A673 (cell line): ENCODE measurements around the gene MOXD1. TPM values are rescaled to one million over a fixed set of nuclear protein-coding genes. Genes with fewer than 3 reads are reported as not detected.
"Not testable (repeated sequence)": the region's sequence is repeated elsewhere in the genome, so short reads cannot be mapped to it uniquely, and the experiment has no call there.

Experiments
- BruUV-seq: library from RNA; stranded (reverse); fragments of 400-500 nt; replicated peaks from 2 replicates; lab custom pipeline; 2021; lab: Mats Ljungman, UMichigan
- CTCF ChIA-PET: fragments of 300-600 bp; sonication (Branson Sonifier 250); formaldehyde crosslinking; loops from one replicate; lab custom pipeline; 2022; ENCODE audit warnings: antibody characterized with exemption; lab: Charles Lee
- POLR2A ChIA-PET: fragments of 300-600 bp; sonication (Branson Sonifier 250); formaldehyde crosslinking; loops from one replicate; lab custom pipeline; 2022; ENCODE audit warnings: antibody characterized with exemption; ENCODE audit not compliant: low non-redundant PET; lab: Charles Lee
- DNase-seq: peaks from one replicate; pipeline ENCODE4 v3.0.0-alpha.2; 2015; ENCODE audit warnings: low spot score
- H3K27ac ChIP-seq: fragments of 200-600 bp; sonication (generic); 2 replicates; pipeline ENCODE4 v1.5.1; 2016; ENCODE audit warnings: mixed run types, low read depth, mild to moderate bottlenecking, mixed read lengths, antibody characterized with exemption, low read length; ENCODE audit not compliant: poor library complexity, severe bottlenecking
- H3K27me3 ChIP-seq: fragments of 200-600 bp; sonication (generic); replicated peaks from 2 replicates; pipeline ENCODE4 v1.6.1; 2017; ENCODE audit warnings: mixed run types, low read depth, mild to moderate bottlenecking, mixed read lengths, antibody characterized with exemption, low read length; ENCODE audit not compliant: insufficient read depth, poor library complexity
- H3K36me3 ChIP-seq: fragments of 200-600 bp; sonication (generic); 2 replicates; pipeline ENCODE4 v1.6.1; 2016; ENCODE audit warnings: mixed run types, mild to moderate bottlenecking, mixed read lengths, antibody characterized with exemption, low read length; ENCODE audit not compliant: insufficient read depth, poor library complexity, severe bottlenecking
- H3K4me1 ChIP-seq: fragments of 200-600 bp; sonication (generic); 2 replicates; pipeline ENCODE4 v1.6.1; 2017; ENCODE audit warnings: mixed run types, mild to moderate bottlenecking, mixed read lengths, antibody characterized with exemption, low read length; ENCODE audit not compliant: insufficient read depth, poor library complexity, severe bottlenecking
- H3K4me3 ChIP-seq: fragments of 200-600 bp; sonication (generic); 2 replicates; pipeline ENCODE4 v1.5.1; 2016; ENCODE audit warnings: low read depth, mixed run types, mild to moderate bottlenecking, mixed read lengths, low read length; ENCODE audit not compliant: poor library complexity, severe bottlenecking
- H3K9me3 ChIP-seq: fragments of 200-600 bp; sonication (generic); 2 replicates; pipeline ENCODE4 v1.6.1; 2016; ENCODE audit warnings: mixed run types, low read depth, mild to moderate bottlenecking, mixed read lengths, antibody characterized with exemption, low read length; ENCODE audit not compliant: poor library complexity, severe bottlenecking
- CTCF ChIP-seq: fragments of 300-800, 200-600 bp; sonication (generic); conservative IDR thresholded peaks from 2 replicates; pipeline ENCODE4 v1.5.1; 2017; ENCODE audit warnings: low read depth, mild to moderate bottlenecking, antibody characterized with exemption, low read length, moderate library complexity, mixed read lengths
- EZH2 ChIP-seq: fragments of 200-600 bp; sonication (generic); IDR thresholded peaks from 2 replicates; pipeline ENCODE4 v1.6.1; 2017; ENCODE audit warnings: borderline replicate concordance, low read depth, mild to moderate bottlenecking, mixed read lengths, antibody characterized with exemption, low read length; ENCODE audit not compliant: poor library complexity, severe bottlenecking
- intact Hi-C: fragments of 100-400 bp; cut with micrococcal nuclease; formaldehyde crosslinking; loops from one replicate; pipeline ENCODE4 v1.10.0; 2022; ENCODE audit not compliant: unreplicated experiment
- total RNA-seq: library from RNA; stranded (reverse); gene quantifications from 2 replicates; pipeline ENCODE4 v1.2.3, GENCODE V29; 2021

MOXD1 gene
- total RNA-seq, 1 experiment from 2014 or later = not detected

- Histone ChIP-seq H3K4me1 (no peaks in the 10 kb centered on the region), H3K36me3 (no peaks in the 10 kb centered on the region), H3K27me3 (peaks cover 25% of the 10 kb centered on the region), H3K9me3 (no peaks in the 10 kb centered on the region), H3K4me3 (no peak overlapping the region), H3K27ac (no peak overlapping the region)
- BruUV-seq = no TSS peak
- ChIA-PET POLR2A (no interaction called here), CTCF (interaction anchor here (1.8 kb wide), 1 partner anchor 9 kb away, joined by 9 read pairs; no protein-coding TSS in a partner anchor)
- no peak for DNase-seq
- intact Hi-C loops = no loop called here
- TF ChIP-seq EZH2 (no peak), CTCF (no peak)
Observed at GRCh38 chr6:132270726-132271402, 130.4 kb downstream of the MOXD1 start.

- DNase-seq, H3K36me3 ChIP-seq, H3K27ac ChIP-seq, H3K4me1 ChIP-seq, H3K9me3 ChIP-seq, BruUV-seq, POLR2A ChIA-PET, H3K4me3 ChIP-seq: not testable (repeated sequence)
- H3K27me3 ChIP-seq = peaks cover 13% of the 10 kb centered on the region
- CTCF ChIA-PET = interaction anchor here (0.6 kb wide), 1 partner anchor 11 kb away, joined by 4 read pairs; no protein-coding TSS in a partner anchor
- intact Hi-C loops = loop anchor here (10.0 kb wide), 1 partner anchor 344 kb away; no protein-coding TSS in a partner anchor
Observed at GRCh38 chr6:132268666-132269065, 132.6 kb downstream of the MOXD1 start.

- CTCF ChIA-PET = interaction anchor here (0.6 to 1.1 kb wide), 2 partner anchors 12 kb away, joined by 4 to 5 read pairs; no protein-coding TSS in a partner anchor
- no TSS peak for BruUV-seq
Observed at GRCh38 chr6:132268209-132268608, 133.1 kb downstream of the MOXD1 start.

More at GRCh38 chr6:132268209-132268608, 133.1 kb downstream of the MOXD1 start:
- no peak for TF ChIP-seq CTCF
- no peak for TF ChIP-seq EZH2
- Histone ChIP-seq H3K9me3 (no peaks in the 10 kb centered on the region), H3K4me1 (no peaks in the 10 kb centered on the region), H3K27ac (no peak overlapping the region), H3K27me3 (peaks cover 13% of the 10 kb centered on the region), H3K36me3 (no peaks in the 10 kb centered on the region), H3K4me3 (no peak overlapping the region)
- POLR2A ChIA-PET = no interaction called here
- intact Hi-C loops = loop anchor here (10.0 kb wide), 1 partner anchor 343 kb away; no protein-coding TSS in a partner anchor
- DNase-seq = no peak
